T47D (cell line): ENCODE data around the gene PDCD2L.
"Not testable (repeated sequence)": the region's sequence is repeated elsewhere in the genome, so short reads cannot be mapped to it uniquely, and the experiment has no call there.

Experiments
- DNase-seq, 2 experiments: peaks; one replicate each; pipeline versions ENCODE4 v3.0.0 to v3.0.0-alpha.2; 2011 to 2012; ENCODE audit warnings: low read depth in 1 of 2, low spot score in 1 of 2
- JUND ChIP-seq: IDR thresholded peaks from 2 replicates; pipeline ENCODE4 v1.6.1; 2012; ENCODE audit warnings: low read depth
- in situ Hi-C: cut with HindIII; loops from 2 replicates; pipeline ENCODE4 v1.10.0; 2016; ENCODE audit warnings: low sequenced_read_pairs, low pct_unique_long_range_greater_than_20kb

Gene PDCD2L

GRCh38 chr19:34432797-34433196, 28.6 kb downstream of the PDCD2L start:
- in situ Hi-C loops = no loop called here
- no peak for DNase-seq
- TF ChIP-seq JUND = no peak

- DNase-seq = no peak
- no peak for TF ChIP-seq JUND
- in situ Hi-C loops = no loop called here
These were observed 32.5 kb downstream of the PDCD2L start for GRCh38 chr19:34436716-34437115.

- in situ Hi-C loops = no loop called here
- DNase-seq = no peak
- TF ChIP-seq JUND = no peak
These were observed 44.0 kb downstream of the PDCD2L start for GRCh38 chr19:34448191-34448590.

GRCh38 chr19:34452723-34453122, 48.5 kb downstream of the PDCD2L start:
- no peak for DNase-seq
- in situ Hi-C loops = no loop called here
- TF ChIP-seq JUND = no peak

- no peak for TF ChIP-seq JUND
- in situ Hi-C loops = no loop called here
- no peak for DNase-seq
These were observed 49.9 kb downstream of the PDCD2L start for GRCh38 chr19:34454091-34454490.

GRCh38 chr19:34454685-34455084, 50.5 kb downstream of the PDCD2L start:
- in situ Hi-C loops = no loop called here
- no peak for DNase-seq
- no peak for TF ChIP-seq JUND

- in situ Hi-C loops = not testable (repeated sequence)
These were observed 51.7 kb downstream of the PDCD2L start for GRCh38 chr19:34455783-34456480.

GRCh38 chr19:34457446-34457845, 53.2 kb downstream of the PDCD2L start:
- in situ Hi-C loops = no loop called here
- TF ChIP-seq JUND = no peak
- DNase-seq = no peak

More at GRCh38 chr19:34455783-34456480, 51.7 kb downstream of the PDCD2L start:
- not testable (repeated sequence) for DNase-seq

- DNase-seq = no peak
- no peak for TF ChIP-seq JUND
- in situ Hi-C loops = no loop called here
These were observed 54.5 kb downstream of the PDCD2L start for GRCh38 chr19:34458677-34459076.

GRCh38 chr19:34459614-34460013, 55.4 kb downstream of the PDCD2L start:
- in situ Hi-C loops = no loop called here
- peak; percentile 40 to 70 for DNase-seq
- TF ChIP-seq JUND = no peak

GRCh38 chr19:34461375-34462100, 57.3 kb downstream of the PDCD2L start:
- no peak for TF ChIP-seq JUND
- in situ Hi-C loops = no loop called here
- DNase-seq = no peak

GRCh38 chr19:34464785-34465184, 60.6 kb downstream of the PDCD2L start:
- in situ Hi-C loops, DNase-seq: not testable (repeated sequence)

- in situ Hi-C loops = no loop called here
- TF ChIP-seq JUND = no peak
- no peak for DNase-seq
These were observed 64.2 kb downstream of the PDCD2L start for GRCh38 chr19:34468409-34468808.

GRCh38 chr19:34469026-34469425, 64.8 kb downstream of the PDCD2L start:
- DNase-seq, in situ Hi-C loops: not testable (repeated sequence)
